22Rv1 (cell line): ENCODE data around the gene KLF13.

Experiments used
- CTCF ChIP-seq: fragments of 450-650 bp; IDR thresholded peaks from 2 replicates; pipeline ENCODE4 v1.5.1; 2017; ENCODE audit warnings: mild to moderate bottlenecking
- ZFX ChIP-seq: fragments of 450-650 bp; IDR thresholded peaks from 2 replicates; pipeline ENCODE4 v1.6.1; 2017; ENCODE audit warnings: antibody characterized with exemption, borderline replicate concordance

DNA sequence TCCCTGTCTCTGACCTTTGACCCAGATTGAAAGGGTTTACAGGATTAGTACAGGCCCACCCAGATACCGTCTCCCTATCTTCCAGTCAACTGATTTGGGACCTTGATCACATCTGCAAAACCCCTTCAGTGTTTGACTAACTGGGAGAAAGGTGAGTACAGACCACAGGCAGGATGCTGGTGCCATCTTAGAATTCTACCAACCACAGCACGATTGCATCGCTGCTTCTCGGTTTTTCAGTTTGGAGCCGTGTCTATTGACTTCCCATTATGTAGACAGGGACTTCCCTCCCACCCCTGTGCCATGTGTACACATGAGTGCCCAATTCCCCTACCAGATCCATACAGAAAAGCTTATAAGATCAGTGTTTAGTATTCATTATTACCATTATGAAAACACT is 6.6 kb upstream of the KLF13 start:
- TF ChIP-seq CTCF (no peak), ZFX (no peak)
